ENCODE results near the gene CDC26.
"Not testable (repeated sequence)": the region's sequence is repeated elsewhere in the genome, so short reads cannot be mapped to it uniquely, and the experiment has no call there.

CDC26 gene

DNA sequence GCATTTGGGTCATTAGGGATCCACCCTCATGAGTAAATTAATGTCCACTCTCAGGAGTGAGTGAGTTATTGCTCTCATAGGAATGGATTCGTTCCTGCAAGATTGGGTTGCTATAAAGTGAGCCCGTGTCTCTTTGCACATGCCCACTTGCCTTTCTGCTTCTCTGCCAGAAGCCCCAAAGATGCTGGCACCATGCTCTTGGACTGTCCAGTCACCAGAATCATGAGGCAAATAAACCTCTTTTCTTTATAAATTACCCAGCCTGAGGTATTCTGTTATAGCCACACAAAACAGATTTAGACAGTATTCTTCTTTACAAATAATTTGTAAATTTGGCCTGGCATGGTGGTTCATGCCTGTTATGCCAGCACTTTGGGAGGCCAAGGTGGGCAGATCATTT lies 24.6 kb downstream of the CDC26 start:
- TF ChIP-seq, protein P1, sequence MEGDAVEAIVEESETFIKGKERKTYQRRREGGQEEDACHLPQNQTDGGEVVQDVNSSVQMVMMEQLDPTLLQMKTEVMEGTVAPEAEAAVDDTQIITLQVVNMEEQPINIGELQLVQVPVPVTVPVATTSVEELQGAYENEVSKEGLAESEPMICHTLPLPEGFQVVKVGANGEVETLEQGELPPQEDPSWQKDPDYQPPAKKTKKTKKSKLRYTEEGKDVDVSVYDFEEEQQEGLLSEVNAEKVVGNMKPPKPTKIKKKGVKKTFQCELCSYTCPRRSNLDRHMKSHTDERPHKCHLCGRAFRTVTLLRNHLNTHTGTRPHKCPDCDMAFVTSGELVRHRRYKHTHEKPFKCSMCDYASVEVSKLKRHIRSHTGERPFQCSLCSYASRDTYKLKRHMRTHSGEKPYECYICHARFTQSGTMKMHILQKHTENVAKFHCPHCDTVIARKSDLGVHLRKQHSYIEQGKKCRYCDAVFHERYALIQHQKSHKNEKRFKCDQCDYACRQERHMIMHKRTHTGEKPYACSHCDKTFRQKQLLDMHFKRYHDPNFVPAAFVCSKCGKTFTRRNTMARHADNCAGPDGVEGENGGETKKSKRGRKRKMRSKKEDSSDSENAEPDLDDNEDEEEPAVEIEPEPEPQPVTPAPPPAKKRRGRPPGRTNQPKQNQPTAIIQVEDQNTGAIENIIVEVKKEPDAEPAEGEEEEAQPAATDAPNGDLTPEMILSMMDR (IDR thresholded peaks at IDR 0.05; ENCODE audit: extremely low read depth, missing control alignments), result no peak
- DNase-seq (ENCODE audit: low spot score), result no peak

GRCh38 chr9:113249661-113250060 lies 25.7 kb downstream of the CDC26 start:
- not testable (repeated sequence) for DNase-seq (ENCODE audit: low spot score)

- TF ChIP-seq, protein P1 (IDR thresholded peaks at IDR 0.05; ENCODE audit: extremely low read depth, missing control alignments), result no peak
- no peak for DNase-seq (ENCODE audit: low spot score)
Measured at GRCh38 chr9:113247640-113248039, 27.7 kb downstream of the CDC26 start.

DNA sequence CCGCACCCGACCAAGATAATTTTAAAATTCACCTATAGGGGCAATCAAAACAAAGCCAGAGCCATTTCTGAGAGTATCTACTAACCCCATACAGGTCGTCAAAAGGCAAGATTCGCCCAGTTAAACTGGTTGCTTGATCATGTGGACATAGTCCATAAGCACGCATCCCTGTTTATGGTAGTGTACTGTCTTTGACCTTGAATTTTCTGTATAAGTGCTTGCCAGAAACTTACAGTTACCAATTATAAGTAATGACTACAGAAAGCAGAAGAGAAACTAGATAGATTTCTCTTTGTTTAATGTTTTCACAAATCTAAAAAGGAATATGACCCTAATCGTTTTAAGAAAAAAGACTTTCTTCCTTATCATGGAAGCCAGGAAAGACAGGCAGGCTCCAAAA lies 28.4 kb downstream of the CDC26 start:
- TF ChIP-seq, protein P1 (IDR thresholded peaks at IDR 0.05; ENCODE audit: extremely low read depth, missing control alignments), result no peak
- no peak for DNase-seq (ENCODE audit: low spot score)

GRCh38 chr9:113245894-113246293 lies 29.5 kb downstream of the CDC26 start:
- DNase-seq (ENCODE audit: low spot score), result no peak

GRCh38 chr9:113244556-113244955 lies 30.8 kb downstream of the CDC26 start:
- no peak for DNase-seq (ENCODE audit: low spot score)
- TF ChIP-seq, protein P1 (IDR thresholded peaks at IDR 0.05; ENCODE audit: extremely low read depth, missing control alignments), result no peak

More at GRCh38 chr9:113245894-113246293, 29.5 kb downstream of the CDC26 start:
- TF ChIP-seq, protein P1 (IDR thresholded peaks at IDR 0.05; ENCODE audit: extremely low read depth, missing control alignments), result no peak

DNA sequence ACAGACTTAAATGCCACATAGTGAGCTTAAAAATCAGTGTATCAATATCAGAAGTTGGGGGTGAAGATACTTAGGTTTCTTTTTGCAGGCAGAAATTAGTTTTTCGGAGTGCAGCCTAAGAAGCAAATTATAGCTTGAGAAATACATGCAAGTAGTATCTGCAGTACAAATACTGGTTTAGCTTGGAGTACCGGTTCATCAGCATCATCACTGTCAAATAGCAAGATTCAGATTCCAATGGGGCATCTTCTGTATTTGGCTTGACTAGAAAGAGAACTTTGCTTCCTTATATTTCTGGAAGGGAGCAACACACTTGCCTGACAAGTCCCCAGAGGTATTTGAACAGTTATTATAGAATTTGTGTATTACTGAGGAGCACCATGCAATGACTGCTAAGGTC lies 34.2 kb downstream of the CDC26 start:
- no peak for DNase-seq (ENCODE audit: low spot score)
- TF ChIP-seq, protein P1 (IDR thresholded peaks at IDR 0.05; ENCODE audit: extremely low read depth, missing control alignments), result no peak

DNA sequence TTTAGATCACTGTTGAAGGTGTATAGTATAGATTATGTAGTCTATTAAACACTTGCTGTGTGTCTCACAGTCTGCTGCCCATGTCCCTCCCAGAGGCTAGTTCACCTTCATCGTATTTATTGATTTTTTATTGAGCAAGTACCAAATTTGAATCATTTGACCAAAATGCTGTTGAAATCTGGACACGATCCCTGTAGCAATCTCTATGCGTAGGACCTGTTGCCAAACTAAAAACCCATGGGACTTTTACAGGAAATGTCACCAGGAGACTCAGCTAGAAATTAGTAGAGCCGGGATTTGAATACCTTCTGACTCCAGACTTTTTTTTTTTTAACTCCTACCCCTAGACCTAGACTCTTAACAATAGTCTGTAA lies 36.5 kb downstream of the CDC26 start:
- DNase-seq (ENCODE audit: low spot score), result no peak
- TF ChIP-seq, protein P1 (IDR thresholded peaks at IDR 0.05; ENCODE audit: extremely low read depth, missing control alignments), result no peak
